Transverse colon (tissue), 4 donors: ENCODE results near the gene WLS.

Source experiments
- POLR2A ChIP-seq: fragments of 450-650 bp; IDR thresholded peaks from one replicate; pipeline ENCODE4 v1.6.1; 2016; ENCODE audit warnings: antibody characterized with exemption, mild to moderate bottlenecking, moderate library complexity
- POLR2AphosphoS5 ChIP-seq, 3 donors: sonication (generic); formaldehyde crosslinking; IDR thresholded peaks; one replicate each; pipeline ENCODE4 v1.6.1; 2016; ENCODE audit warnings: antibody characterized with exemption in 3 of 3
- TF ChIP-seq, protein P1 (sequence below), 5 experiments: fragments of 200-600 bp in 3 of 5; fragments of 450-650 bp in 2 of 5; sonication (generic) in 3 of 5; IDR thresholded peaks; 1 replicate in 2 of 5; 2 replicates in 3 of 5; pipeline ENCODE4 v1.5.1; 2016 to 2017; ENCODE audit warnings: antibody characterized with exemption in 5 of 5, inconsistent platforms in 3 of 5, mild to moderate bottlenecking in 2 of 5, moderate library complexity in 1 of 5

DNA sequence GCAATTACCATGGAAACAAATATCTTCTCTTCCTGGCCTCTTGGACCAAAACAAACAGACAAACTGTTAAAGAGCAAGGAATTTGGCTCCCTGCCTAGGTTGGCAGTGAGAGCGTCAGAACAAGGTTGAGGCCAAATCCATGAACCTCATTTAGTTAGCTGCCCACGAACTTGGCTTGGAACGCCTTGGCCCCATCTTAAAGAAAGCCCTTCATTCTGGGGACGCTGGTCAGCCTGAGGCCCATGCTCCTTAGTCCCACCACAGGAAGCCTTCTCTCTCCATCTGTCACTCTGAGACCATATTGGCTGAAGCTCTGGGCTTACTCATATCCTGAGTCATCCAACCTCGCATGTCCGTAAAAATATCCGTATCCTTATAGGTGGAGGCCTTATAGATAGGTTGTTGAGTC, 119.5 kb downstream of the WLS start:
- TF ChIP-seq, protein P1, sequence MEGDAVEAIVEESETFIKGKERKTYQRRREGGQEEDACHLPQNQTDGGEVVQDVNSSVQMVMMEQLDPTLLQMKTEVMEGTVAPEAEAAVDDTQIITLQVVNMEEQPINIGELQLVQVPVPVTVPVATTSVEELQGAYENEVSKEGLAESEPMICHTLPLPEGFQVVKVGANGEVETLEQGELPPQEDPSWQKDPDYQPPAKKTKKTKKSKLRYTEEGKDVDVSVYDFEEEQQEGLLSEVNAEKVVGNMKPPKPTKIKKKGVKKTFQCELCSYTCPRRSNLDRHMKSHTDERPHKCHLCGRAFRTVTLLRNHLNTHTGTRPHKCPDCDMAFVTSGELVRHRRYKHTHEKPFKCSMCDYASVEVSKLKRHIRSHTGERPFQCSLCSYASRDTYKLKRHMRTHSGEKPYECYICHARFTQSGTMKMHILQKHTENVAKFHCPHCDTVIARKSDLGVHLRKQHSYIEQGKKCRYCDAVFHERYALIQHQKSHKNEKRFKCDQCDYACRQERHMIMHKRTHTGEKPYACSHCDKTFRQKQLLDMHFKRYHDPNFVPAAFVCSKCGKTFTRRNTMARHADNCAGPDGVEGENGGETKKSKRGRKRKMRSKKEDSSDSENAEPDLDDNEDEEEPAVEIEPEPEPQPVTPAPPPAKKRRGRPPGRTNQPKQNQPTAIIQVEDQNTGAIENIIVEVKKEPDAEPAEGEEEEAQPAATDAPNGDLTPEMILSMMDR (IDR thresholded peaks at IDR 0.05): no peak
- TF ChIP-seq POLR2AphosphoS5 (IDR thresholded peaks at IDR 0.05) (no peak), POLR2A (no peak)
